ENCODE data around the gene CPA5. TPM values are rescaled to one million over a fixed set of nuclear protein-coding genes. Genes with fewer than 3 reads are reported as not detected.

The CPA5 gene
- total RNA-seq, 2 donors from 2014 or later, result not detected

DNA sequence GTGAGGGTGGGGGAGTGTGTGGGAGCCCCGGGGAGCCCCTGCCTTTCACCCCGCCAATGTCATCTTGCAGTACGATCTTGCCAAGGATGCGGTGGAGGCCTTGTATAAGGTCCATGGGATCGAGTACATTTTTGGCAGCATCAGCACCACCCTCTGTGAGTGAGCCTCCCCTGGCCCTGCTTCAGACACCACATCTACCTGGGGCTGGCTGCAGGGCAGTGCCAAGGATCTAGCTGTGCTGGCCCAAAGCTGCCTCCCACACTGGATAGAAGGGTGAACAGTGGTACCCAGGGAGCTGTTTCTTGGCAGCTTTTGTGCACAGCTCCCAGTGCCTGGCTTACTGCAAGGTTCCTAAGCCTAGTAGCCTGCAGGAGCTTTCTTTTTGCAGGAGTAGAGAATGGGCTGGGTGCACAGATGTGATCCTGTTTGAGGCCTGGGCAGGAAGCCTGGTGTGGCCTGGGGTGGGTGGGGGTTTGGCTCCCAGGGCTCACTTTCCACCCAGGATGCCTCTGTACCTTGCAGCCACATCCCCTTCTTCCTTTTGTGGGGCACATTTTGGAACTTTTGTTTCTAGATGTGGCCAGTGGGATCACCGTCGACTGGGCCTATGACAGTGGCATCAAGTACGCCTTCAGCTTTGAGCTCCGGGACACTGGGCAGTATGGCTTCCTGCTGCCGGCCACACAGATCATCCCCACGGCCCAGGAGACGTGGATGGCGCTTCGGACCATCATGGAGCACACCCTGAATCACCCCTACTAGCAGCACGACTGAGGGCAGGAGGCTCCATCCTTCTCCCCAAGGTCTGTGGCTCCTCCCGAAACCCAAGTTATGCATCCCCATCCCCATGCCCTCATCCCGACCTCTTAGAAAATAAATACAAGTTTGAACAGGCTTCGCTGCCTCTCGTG lies 23.5 kb downstream of the CPA5 start:
- Histone ChIP-seq H3K27me3 (no peaks in the 10 kb centered on the region), H3K27ac (no peak overlapping the region), H3K4me3 (no peak overlapping the region), H3K9me3 (no peaks in the 10 kb centered on the region), H3K4me1 (peaks cover 0 to 28% of the 10 kb centered on the region in 2 donors), H3K36me3 (no peaks in the 10 kb centered on the region)
- DNase-seq (ENCODE audit: low spot score), result no peak
- TF ChIP-seq, protein P1, sequence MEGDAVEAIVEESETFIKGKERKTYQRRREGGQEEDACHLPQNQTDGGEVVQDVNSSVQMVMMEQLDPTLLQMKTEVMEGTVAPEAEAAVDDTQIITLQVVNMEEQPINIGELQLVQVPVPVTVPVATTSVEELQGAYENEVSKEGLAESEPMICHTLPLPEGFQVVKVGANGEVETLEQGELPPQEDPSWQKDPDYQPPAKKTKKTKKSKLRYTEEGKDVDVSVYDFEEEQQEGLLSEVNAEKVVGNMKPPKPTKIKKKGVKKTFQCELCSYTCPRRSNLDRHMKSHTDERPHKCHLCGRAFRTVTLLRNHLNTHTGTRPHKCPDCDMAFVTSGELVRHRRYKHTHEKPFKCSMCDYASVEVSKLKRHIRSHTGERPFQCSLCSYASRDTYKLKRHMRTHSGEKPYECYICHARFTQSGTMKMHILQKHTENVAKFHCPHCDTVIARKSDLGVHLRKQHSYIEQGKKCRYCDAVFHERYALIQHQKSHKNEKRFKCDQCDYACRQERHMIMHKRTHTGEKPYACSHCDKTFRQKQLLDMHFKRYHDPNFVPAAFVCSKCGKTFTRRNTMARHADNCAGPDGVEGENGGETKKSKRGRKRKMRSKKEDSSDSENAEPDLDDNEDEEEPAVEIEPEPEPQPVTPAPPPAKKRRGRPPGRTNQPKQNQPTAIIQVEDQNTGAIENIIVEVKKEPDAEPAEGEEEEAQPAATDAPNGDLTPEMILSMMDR (IDR thresholded peaks at IDR 0.05), result no peak

- peak overlapping the region in 1 of 2 donors; percentile 16 for H3K27ac ChIP-seq
- no peak overlapping the region for H3K4me3 ChIP-seq
- H3K4me1 ChIP-seq, result peaks cover 0 to 39% of the 10 kb centered on the region in 2 donors
- no peaks in the 10 kb centered on the region for H3K27me3 ChIP-seq
- no peaks in the 10 kb centered on the region for H3K36me3 ChIP-seq
- no peaks in the 10 kb centered on the region for H3K9me3 ChIP-seq
- TF ChIP-seq, protein P1 (IDR thresholded peaks at IDR 0.05), result no peak
- DNase-seq (ENCODE audit: low spot score), result no peak
Observed at GRCh38 chr7:130369110-130369711, 24.6 kb downstream of the CPA5 start.

DNA sequence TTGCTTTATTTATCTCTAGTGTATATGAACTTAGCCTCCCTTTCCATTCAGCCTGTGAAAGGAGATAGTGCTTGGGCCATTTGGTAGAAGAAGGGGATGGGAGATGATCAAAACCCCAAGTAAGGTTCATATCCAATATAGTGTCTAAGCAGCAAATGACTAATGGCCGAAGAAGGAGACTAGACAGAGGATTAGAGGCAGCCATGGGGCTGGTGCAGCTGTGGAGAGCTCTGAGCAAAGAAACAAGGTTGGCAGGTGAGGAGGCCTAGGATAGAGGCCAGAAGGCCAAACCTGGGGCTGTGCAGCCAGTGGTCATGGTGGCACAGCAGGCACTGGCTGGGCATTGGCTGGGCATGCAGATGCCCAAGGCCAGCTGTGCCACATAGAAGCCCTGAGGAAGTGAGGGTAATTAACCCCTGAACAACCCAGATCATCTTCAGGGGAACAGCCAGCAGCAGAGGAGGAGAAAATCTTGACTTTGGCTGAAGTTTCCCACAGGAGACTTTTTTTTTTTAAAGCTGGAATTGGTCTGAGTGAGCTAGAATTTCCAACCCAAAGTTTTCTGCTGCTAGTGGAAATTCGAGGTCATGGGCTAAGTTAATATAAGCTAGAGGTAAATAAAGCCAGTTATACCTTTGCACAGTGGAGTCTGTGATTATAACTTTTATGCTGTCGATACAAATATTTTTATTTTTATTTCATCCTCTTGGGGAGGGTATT lies 25.4 kb downstream of the CPA5 start:
- Histone ChIP-seq H3K4me3 (no peak overlapping the region), H3K36me3 (no peaks in the 10 kb centered on the region), H3K9me3 (no peaks in the 10 kb centered on the region), H3K27me3 (no peaks in the 10 kb centered on the region), H3K27ac (peak overlapping the region in 1 of 2 donors; percentile 16), H3K4me1 (peaks cover 0 to 39% of the 10 kb centered on the region in 2 donors)
- TF ChIP-seq, protein P1 (IDR thresholded peaks at IDR 0.05), result no peak
- no peak for DNase-seq (ENCODE audit: low spot score)

- no peaks in the 10 kb centered on the region for H3K27me3 ChIP-seq
- no peak overlapping the region for H3K4me3 ChIP-seq
- no peak overlapping the region for H3K27ac ChIP-seq
- peaks cover 0 to 39% of the 10 kb centered on the region in 2 donors for H3K4me1 ChIP-seq
- DNase-seq (ENCODE audit: low spot score), result peak; percentile 80
- TF ChIP-seq, protein P1 (IDR thresholded peaks at IDR 0.05), result no peak
- H3K9me3 ChIP-seq, result no peaks in the 10 kb centered on the region
- H3K36me3 ChIP-seq, result no peaks in the 10 kb centered on the region
Observed at GRCh38 chr7:130371046-130371445, 26.4 kb downstream of the CPA5 start.

- no peak for DNase-seq (ENCODE audit: low spot score)
- Histone ChIP-seq H3K27ac (peak overlapping the region; percentile 71 to 78), H3K27me3 (no peaks in the 10 kb centered on the region), H3K4me3 (no peak overlapping the region), H3K9me3 (no peaks in the 10 kb centered on the region), H3K4me1 (peaks cover 0 to 39% of the 10 kb centered on the region in 2 donors), H3K36me3 (no peaks in the 10 kb centered on the region)
- TF ChIP-seq, protein P1 (IDR thresholded peaks at IDR 0.05), result no peak
Observed at GRCh38 chr7:130372402-130373165, 28.0 kb downstream of the CPA5 start.
